KMS-11 (cell line): ENCODE results near the gene MIPOL1.
"Not testable (repeated sequence)": the region's sequence is repeated elsewhere in the genome, so short reads cannot be mapped to it uniquely, and the experiment has no call there.

ENCODE experiments used
- H2AFZ ChIP-seq: fragments of 200-600 bp; sonication (generic); 2 replicates; pipeline ENCODE4 v1.6.1; 2016; ENCODE audit warnings: antibody characterized with exemption, mixed run types, low read depth
- H3K27ac ChIP-seq: fragments of 200-600 bp; sonication (generic); 2 replicates; pipeline ENCODE4 v1.6.1; 2016; ENCODE audit warnings: mild to moderate bottlenecking, mixed run types
- H3K27me3 ChIP-seq: fragments of 200-600 bp; sonication (generic); 2 replicates; pipeline ENCODE4 v1.6.1; 2017; ENCODE audit warnings: mild to moderate bottlenecking, low read depth, mixed run types, moderate library complexity; ENCODE audit not compliant: insufficient read depth
- H3K36me3 ChIP-seq: fragments of 200-600 bp; sonication (generic); 2 replicates; pipeline ENCODE4 v1.6.1; 2017; ENCODE audit warnings: mild to moderate bottlenecking, mixed run types; ENCODE audit not compliant: insufficient read depth
- H3K4me1 ChIP-seq: fragments of 200-600 bp; sonication (generic); 2 replicates; pipeline ENCODE4 v1.6.1; 2016; ENCODE audit warnings: mild to moderate bottlenecking, low read depth, mixed run types; ENCODE audit not compliant: poor library complexity, severe bottlenecking
- H3K4me2 ChIP-seq: fragments of 200-600 bp; sonication (generic); 2 replicates; pipeline ENCODE4 v1.7.0; 2016; ENCODE audit warnings: mild to moderate bottlenecking, mixed run types
- H3K4me3 ChIP-seq: fragments of 200-600 bp; sonication (generic); IDR thresholded peaks from 2 replicates; pipeline ENCODE4 v1.6.1; 2017; ENCODE audit warnings: low read depth, low read length, mixed read lengths; ENCODE audit not compliant: insufficient read depth
- H3K79me2 ChIP-seq: fragments of 200-600 bp; sonication (generic); 2 replicates; pipeline ENCODE4 v1.6.1; 2016; ENCODE audit warnings: low read depth, mixed run types; ENCODE audit not compliant: insufficient read depth
- H3K9ac ChIP-seq: fragments of 200-600 bp; sonication (generic); 2 replicates; pipeline ENCODE4 v1.6.1; 2016; ENCODE audit warnings: mild to moderate bottlenecking, mixed run types
- H4K20me1 ChIP-seq: fragments of 200-600 bp; sonication (generic); 2 replicates; pipeline ENCODE4 v1.6.1; 2016; ENCODE audit warnings: mild to moderate bottlenecking, mixed run types; ENCODE audit not compliant: insufficient read depth
- TF ChIP-seq, protein P1 (sequence below): fragments of 200-600 bp; sonication (generic); conservative IDR thresholded peaks from 2 replicates; pipeline ENCODE4 v1.6.1; 2017; ENCODE audit warnings: low read depth, mild to moderate bottlenecking, antibody characterized with exemption, low read length, moderate library complexity, mixed read lengths

MIPOL1 gene

DNA sequence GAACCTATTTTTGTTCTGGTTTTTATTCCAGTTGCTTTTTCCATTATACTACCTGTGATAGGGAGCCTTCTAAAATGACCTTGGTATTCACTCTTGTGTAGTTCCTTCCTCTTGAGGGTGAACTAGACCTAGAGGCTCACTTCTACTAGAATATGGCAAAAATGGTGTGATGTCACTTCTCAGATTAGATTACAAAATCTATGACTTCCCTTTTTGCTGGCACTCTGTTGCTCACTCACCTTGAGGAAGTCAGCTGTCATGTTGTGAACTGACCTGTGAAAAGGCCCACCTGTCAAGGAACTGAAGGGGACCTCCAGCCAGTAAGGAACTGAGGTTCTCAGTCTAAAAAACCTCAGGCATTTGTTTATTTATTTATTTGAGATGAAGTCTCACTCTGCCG is 5.7 kb downstream of the MIPOL1 start:
- Histone ChIP-seq H3K79me2 (no peaks in the 10 kb centered on the region), H3K9ac (no peak overlapping the region), H3K27ac (no peak overlapping the region), H3K27me3 (no peaks in the 10 kb centered on the region), H3K36me3 (no peaks in the 10 kb centered on the region), H3K4me3 (no peak overlapping the region), H4K20me1 (no peaks in the 10 kb centered on the region), H2AFZ (no peak overlapping the region), H3K4me2 (no peak overlapping the region), H3K4me1 (no peaks in the 10 kb centered on the region)
- TF ChIP-seq, protein P1, sequence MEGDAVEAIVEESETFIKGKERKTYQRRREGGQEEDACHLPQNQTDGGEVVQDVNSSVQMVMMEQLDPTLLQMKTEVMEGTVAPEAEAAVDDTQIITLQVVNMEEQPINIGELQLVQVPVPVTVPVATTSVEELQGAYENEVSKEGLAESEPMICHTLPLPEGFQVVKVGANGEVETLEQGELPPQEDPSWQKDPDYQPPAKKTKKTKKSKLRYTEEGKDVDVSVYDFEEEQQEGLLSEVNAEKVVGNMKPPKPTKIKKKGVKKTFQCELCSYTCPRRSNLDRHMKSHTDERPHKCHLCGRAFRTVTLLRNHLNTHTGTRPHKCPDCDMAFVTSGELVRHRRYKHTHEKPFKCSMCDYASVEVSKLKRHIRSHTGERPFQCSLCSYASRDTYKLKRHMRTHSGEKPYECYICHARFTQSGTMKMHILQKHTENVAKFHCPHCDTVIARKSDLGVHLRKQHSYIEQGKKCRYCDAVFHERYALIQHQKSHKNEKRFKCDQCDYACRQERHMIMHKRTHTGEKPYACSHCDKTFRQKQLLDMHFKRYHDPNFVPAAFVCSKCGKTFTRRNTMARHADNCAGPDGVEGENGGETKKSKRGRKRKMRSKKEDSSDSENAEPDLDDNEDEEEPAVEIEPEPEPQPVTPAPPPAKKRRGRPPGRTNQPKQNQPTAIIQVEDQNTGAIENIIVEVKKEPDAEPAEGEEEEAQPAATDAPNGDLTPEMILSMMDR: no peak

DNA sequence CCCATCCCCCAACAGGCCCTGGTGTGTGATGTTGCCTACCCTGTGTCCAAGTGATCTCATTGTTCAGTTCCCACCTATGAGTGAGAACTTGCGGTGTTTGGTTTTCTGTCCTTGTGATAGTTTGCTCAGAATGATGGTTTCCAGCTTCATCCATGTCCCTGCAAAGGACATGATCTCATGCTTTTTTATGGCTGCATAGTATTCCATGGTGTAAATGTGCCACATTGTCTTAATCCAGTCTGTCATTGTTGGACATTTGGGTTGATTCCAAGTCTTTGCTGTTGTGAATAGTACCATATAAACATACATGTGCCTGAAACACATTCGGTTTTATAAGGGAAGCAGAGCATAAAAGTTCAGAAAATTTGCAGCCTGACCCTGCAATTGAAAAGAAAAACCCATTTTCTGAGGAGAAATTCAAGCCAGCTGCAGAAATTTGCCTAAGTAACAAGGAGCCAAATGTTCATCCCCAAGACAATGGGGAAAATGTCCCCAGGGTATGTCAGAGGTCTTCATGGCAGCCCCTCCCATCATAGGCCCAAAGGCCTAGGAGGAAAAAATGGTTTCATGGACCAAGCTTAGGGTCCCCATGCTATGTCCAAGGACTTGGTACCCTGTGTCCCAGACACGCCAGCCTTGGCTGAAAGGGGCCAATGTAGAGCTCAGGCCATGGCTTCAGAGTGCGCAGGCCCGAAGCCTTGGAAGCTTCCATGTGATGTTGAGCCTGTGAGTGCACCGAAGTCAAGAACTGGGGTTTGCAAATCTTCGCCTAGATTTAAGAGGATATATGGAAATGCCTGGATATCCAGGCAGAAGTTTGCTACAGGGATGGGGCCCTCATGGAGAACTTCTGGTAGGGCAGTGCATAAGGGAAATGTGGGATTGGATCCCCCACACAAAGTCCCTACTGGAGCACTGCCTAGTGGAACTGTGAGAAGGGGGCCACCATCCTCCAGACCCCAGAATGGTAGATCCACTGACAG is 8.2 kb downstream of the MIPOL1 start:
- not testable (repeated sequence) for H3K27ac ChIP-seq, H4K20me1 ChIP-seq, H3K4me2 ChIP-seq, H3K79me2 ChIP-seq, H3K9ac ChIP-seq, H3K27me3 ChIP-seq, H3K4me1 ChIP-seq, H3K36me3 ChIP-seq, H3K4me3 ChIP-seq, H2AFZ ChIP-seq

DNA sequence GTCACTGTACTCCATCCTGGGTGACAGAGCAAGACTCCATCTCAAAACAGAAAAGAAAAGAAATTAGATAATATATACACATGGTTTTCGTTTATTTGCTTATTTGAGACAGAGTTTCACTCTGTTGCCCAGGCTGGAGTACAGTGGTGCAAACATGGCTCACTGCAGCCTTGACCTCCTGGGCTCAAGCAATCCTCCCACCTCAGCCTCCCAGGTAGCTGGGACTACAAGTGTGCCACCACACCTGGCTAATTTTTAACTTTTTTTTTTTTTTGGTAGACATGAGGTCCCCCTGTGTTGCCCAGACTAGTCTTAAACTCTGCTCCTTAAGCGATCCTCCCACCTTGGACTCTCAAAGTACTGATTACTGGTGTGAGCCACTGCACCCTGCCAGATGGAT is 11.9 kb downstream of the MIPOL1 start:
- H3K4me3 ChIP-seq, H3K27me3 ChIP-seq, H2AFZ ChIP-seq, H3K27ac ChIP-seq, H3K4me1 ChIP-seq, H3K4me2 ChIP-seq, H4K20me1 ChIP-seq, H3K79me2 ChIP-seq, H3K36me3 ChIP-seq, H3K9ac ChIP-seq: not testable (repeated sequence)

DNA sequence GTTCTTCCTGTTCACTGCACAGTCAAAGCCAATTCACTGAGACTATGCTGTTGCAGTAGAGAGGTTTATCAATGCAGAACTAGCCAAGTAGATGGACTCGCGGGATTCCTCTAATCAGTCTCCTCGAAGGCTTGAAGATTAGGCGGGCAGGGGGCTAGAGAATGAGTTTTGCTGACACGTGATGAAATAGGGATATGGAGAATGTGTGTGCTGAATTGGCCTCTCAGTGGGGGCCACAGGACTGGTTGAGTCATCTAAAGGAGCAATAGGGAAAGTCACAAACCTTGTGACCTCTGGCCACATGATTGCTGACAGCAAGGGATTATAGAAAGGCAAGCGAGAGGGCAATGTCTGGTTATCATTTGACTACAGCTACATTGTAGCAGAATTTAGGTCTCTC is 12.7 kb downstream of the MIPOL1 start:
- Histone ChIP-seq H3K4me3 (no peak overlapping the region), H3K27ac (no peak overlapping the region), H3K27me3 (no peaks in the 10 kb centered on the region), H3K4me1 (no peaks in the 10 kb centered on the region), H3K79me2 (no peaks in the 10 kb centered on the region), H3K4me2 (no peak overlapping the region), H2AFZ (no peak overlapping the region), H4K20me1 (no peaks in the 10 kb centered on the region), H3K9ac (no peak overlapping the region), H3K36me3 (no peaks in the 10 kb centered on the region)
- TF ChIP-seq, protein P1: no peak

DNA sequence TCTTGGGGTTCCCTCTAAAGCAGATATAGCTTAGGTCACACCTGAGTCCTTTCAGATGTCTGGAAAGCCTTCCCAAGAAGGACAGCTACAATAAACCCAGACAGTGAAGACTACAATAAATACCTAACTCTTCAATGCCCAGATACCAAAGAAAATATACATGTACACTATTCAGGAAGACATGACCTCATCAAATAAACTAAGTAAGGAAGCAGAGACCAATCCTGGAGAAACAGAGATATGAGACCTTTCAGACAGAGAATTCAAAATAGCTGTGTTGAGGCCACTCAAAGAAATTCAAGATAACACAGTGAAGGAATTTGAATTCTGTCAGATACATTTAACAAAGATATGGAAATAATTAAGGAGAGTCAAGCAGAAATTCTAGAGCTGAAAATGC is 15.3 kb downstream of the MIPOL1 start:
- Histone ChIP-seq H3K27me3 (no peaks in the 10 kb centered on the region), H3K9ac (no peak overlapping the region), H2AFZ (no peak overlapping the region), H3K4me2 (no peak overlapping the region), H3K4me3 (no peak overlapping the region), H4K20me1 (no peaks in the 10 kb centered on the region), H3K79me2 (no peaks in the 10 kb centered on the region), H3K27ac (no peak overlapping the region), H3K4me1 (no peaks in the 10 kb centered on the region), H3K36me3 (no peaks in the 10 kb centered on the region)
- TF ChIP-seq, protein P1: no peak
